H1 (cell line): ENCODE results near the gene CTIF. TPM values are rescaled to one million over a fixed set of nuclear protein-coding genes. Genes with fewer than 3 reads are reported as not detected.

Source experiments
- KDM1A ChIP-seq: fragments of 200-600, 300-600 bp; sonication (generic); IDR thresholded peaks from 2 replicates; pipeline ENCODE4 v1.7.1; 2016; ENCODE audit warnings: mild to moderate bottlenecking, low read length, borderline replicate concordance
- PHF8 ChIP-seq: fragments of 200-600 bp; sonication (generic); conservative IDR thresholded peaks from 2 replicates; pipeline ENCODE4 v1.7.1; 2012; ENCODE audit warnings: low read depth, mild to moderate bottlenecking, inconsistent platforms, low read length, moderate library complexity
- TEAD4 ChIP-seq: IDR thresholded peaks from 2 replicates; pipeline ENCODE4 v1.6.1; 2012; ENCODE audit warnings: low read depth, low read length, inconsistent platforms, mixed read lengths
- polyA plus RNA-seq, 7 experiments: library from polyadenylated mRNA; depleted of rRNA in 3 of 7; stranded (reverse) in 5 of 7; unstranded in 2 of 7; fragments of >200 nt in 5 of 7; fragments of 200-250 nt in 2 of 7; gene quantifications; 1 replicate in 5 of 7; 2 replicates in 1 of 7; 4 replicates in 1 of 7; pipeline versions ENCODE4 v1.2.1 to v1.2.3, GENCODE V29; 2011 to 2013; ENCODE audit warnings: missing spikeins in 2 of 7, mixed read lengths in 2 of 7
- total RNA-seq: library from RNA; stranded (reverse); fragmentation: NEBNext Ultra II Directional; extraction: Animal tissue kit (Norgen Biotek cat#: 25700); gene quantifications from 2 replicates; pipeline ENCODE4 v1.2.1, GENCODE V29; 2021

CTIF gene
- total and polyA plus RNA-seq, 2 of the 8 experiments (the other 6 are each of a cell fraction or from before 2014, with no cell fraction given): 9.0 to 17.8 TPM

DNA sequence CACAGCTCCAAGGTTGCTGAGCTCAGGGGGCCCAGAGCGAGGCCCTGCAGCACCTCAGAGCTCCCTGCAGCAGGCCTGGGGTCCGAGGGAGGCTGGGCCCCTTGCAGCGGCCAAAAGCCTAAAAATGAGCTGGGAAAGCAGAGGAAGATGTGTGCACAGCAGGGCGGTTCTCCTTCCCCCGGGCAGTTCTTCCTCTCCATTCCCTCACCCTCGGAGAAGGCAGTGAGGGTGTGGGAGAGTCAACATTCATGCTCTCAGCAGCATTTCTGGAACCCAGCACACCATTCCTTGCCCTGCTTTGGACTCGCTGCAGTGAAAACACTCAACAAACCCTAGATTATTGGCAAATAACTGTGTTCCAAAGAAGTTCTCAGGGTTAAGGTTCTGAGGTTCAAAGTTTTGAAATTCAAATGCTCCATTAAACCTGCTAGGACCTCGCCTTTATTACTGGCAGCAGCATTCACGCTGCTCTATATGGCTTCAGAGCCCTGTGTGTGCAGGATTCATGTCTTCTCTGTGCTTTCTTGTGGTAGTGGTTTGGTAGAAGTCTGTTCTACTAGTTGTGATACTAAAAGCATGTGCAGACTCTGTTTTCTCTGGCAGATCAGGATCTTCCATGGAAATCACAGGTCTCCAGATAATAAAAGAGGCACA lies 79.1 kb downstream of the CTIF start (continued):
- TF ChIP-seq TEAD4 (no peak), KDM1A (no peak), PHF8 (no peak)
- TF ChIP-seq, all 59 proteins: peak for 0
